ENCODE results near the gene DDX5.

- TF ChIP-seq POLR2A (IDR thresholded peaks at IDR 0.05): no peak
- TF ChIP-seq, protein P1, sequence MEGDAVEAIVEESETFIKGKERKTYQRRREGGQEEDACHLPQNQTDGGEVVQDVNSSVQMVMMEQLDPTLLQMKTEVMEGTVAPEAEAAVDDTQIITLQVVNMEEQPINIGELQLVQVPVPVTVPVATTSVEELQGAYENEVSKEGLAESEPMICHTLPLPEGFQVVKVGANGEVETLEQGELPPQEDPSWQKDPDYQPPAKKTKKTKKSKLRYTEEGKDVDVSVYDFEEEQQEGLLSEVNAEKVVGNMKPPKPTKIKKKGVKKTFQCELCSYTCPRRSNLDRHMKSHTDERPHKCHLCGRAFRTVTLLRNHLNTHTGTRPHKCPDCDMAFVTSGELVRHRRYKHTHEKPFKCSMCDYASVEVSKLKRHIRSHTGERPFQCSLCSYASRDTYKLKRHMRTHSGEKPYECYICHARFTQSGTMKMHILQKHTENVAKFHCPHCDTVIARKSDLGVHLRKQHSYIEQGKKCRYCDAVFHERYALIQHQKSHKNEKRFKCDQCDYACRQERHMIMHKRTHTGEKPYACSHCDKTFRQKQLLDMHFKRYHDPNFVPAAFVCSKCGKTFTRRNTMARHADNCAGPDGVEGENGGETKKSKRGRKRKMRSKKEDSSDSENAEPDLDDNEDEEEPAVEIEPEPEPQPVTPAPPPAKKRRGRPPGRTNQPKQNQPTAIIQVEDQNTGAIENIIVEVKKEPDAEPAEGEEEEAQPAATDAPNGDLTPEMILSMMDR (IDR thresholded peaks at IDR 0.05): no peak
Measured at GRCh38 chr17:64491994-64492393, 14.1 kb downstream of the DDX5 start.
